ENCODE data around the gene HSD11B1L.

GRCh38 chr19:5711025-5711424, 30.2 kb downstream of the HSD11B1L start:
- TF ChIP-seq CTCF (IDR thresholded peaks at IDR 0.05): no peak
- no peak for TF ChIP-seq POLR2AphosphoS5 (IDR thresholded peaks at IDR 0.05; ENCODE audit: low read depth, low read length)
